ENCODE data around the gene PAX7.

DNA sequence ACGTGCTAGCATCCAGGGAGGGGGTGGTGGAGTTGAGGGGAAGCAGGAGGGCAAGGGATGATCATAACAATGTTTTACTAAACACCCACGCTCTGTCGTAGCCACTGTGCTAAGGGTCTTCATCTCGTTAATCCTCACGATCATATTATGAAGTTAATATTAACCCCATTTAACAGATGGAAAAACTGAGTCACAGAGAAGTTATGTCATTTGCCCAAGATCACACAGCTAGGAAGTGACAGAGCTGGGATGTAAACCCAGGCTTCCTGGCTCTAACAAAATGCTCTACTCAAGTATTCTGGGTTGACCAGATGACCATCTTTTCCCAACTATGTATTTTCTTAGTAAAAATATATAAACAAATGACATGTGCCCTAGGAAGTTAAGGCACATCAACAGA, 140.2 kb downstream of the PAX7 start:
- TF ChIP-seq, protein P1, sequence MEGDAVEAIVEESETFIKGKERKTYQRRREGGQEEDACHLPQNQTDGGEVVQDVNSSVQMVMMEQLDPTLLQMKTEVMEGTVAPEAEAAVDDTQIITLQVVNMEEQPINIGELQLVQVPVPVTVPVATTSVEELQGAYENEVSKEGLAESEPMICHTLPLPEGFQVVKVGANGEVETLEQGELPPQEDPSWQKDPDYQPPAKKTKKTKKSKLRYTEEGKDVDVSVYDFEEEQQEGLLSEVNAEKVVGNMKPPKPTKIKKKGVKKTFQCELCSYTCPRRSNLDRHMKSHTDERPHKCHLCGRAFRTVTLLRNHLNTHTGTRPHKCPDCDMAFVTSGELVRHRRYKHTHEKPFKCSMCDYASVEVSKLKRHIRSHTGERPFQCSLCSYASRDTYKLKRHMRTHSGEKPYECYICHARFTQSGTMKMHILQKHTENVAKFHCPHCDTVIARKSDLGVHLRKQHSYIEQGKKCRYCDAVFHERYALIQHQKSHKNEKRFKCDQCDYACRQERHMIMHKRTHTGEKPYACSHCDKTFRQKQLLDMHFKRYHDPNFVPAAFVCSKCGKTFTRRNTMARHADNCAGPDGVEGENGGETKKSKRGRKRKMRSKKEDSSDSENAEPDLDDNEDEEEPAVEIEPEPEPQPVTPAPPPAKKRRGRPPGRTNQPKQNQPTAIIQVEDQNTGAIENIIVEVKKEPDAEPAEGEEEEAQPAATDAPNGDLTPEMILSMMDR (IDR thresholded peaks at IDR 0.05): no peak
- no peak for TF ChIP-seq POLR2A (IDR thresholded peaks at IDR 0.05)
